Body of pancreas (tissue), 4 donors: ENCODE measurements around the gene OR10C1.

ENCODE experiments used
- CTCF ChIP-seq, 7 experiments: fragments of 450-650 bp in 4 of 7; fragments of 200-600 bp in 3 of 7; sonication (generic) in 3 of 7; IDR thresholded peaks; one replicate each; pipeline ENCODE4 v1.5.1; 2016 to 2019; ENCODE audit warnings: antibody characterized with exemption in 7 of 7
- POLR2A ChIP-seq, 3 donors: fragments of 450-650 bp; IDR thresholded peaks; one replicate each; pipeline ENCODE4 v1.6.1; 2016; ENCODE audit warnings: antibody characterized with exemption in 3 of 3, mild to moderate bottlenecking in 2 of 3

- no peak for TF ChIP-seq CTCF (IDR thresholded peaks at IDR 0.05)
- TF ChIP-seq POLR2A (IDR thresholded peaks at IDR 0.05), result no peak
These were observed 22.1 kb downstream of the OR10C1 start for GRCh38 chr6:29461021-29461814.
